Measurements from ENCODE around the gene DMAC1. TPM values are rescaled to one million over a fixed set of nuclear protein-coding genes. Genes with fewer than 3 reads are reported as not detected.

The DMAC1 gene, protein sequence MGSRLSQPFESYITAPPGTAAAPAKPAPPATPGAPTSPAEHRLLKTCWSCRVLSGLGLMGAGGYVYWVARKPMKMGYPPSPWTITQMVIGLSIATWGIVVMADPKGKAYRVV
- polyA plus RNA-seq (ENCODE audit: insufficient read length in 12 of 12), result 10 to 100 TPM in 11 of 12 donors, not detected in 1; 30.3 to 76.7 (median 66.8) TPM
- long read RNA-seq, donor 1, transcript DMAC1-201 (2 exons, 2,755 nt), result major isoform, 114 of 132 reads
- long read RNA-seq, donor 1, partial matches to known transcripts, result 0 of 132 reads
- long read RNA-seq, donor 1, other reads (novel, unspliced or antisense), result 18 of 132 reads
- long read RNA-seq, donor 2, transcript DMAC1-201 (2 exons, 2,755 nt), result major isoform, 146 of 158 reads
- long read RNA-seq, donor 2, partial matches to known transcripts, result 0 of 158 reads
- long read RNA-seq, donor 2, other reads (novel, unspliced or antisense), result 12 of 158 reads
- long read RNA-seq, donor 3, transcript DMAC1-201 (2 exons, 2,755 nt), result major isoform, 56 of 65 reads
- long read RNA-seq, donor 3, partial matches to known transcripts, result 0 of 65 reads
- long read RNA-seq, donor 3, other reads (novel, unspliced or antisense), result 9 of 65 reads
- long read RNA-seq, donor 4, transcript DMAC1-201 (2 exons, 2,755 nt), result major isoform, 51 of 57 reads
- long read RNA-seq, donor 4, partial matches to known transcripts, result 0 of 57 reads
- long read RNA-seq, donor 4, other reads (novel, unspliced or antisense), result 6 of 57 reads
- long read RNA-seq, donor 5, result 0 reads
- long read RNA-seq, donor 6, transcript DMAC1-201 (2 exons, 2,755 nt), result major isoform, 77 of 83 reads
- long read RNA-seq, donor 6, partial matches to known transcripts, result 0 of 83 reads
- long read RNA-seq, donor 6, other reads (novel, unspliced or antisense), result 6 of 83 reads
- long read RNA-seq, donor 7, transcript DMAC1-201 (2 exons, 2,755 nt), result major isoform, 65 of 71 reads
- long read RNA-seq, donor 7, partial matches to known transcripts, result 0 of 71 reads
- long read RNA-seq, donor 7, other reads (novel, unspliced or antisense), result 6 of 71 reads
- long read RNA-seq, donor 8, transcript DMAC1-201 (2 exons, 2,755 nt), result major isoform, 125 of 139 reads
- long read RNA-seq, donor 8, partial matches to known transcripts, result 0 of 139 reads
- long read RNA-seq, donor 8, other reads (novel, unspliced or antisense), result 14 of 139 reads
- long read RNA-seq, donor 9, transcript DMAC1-201 (2 exons, 2,755 nt), result major isoform, 74 of 84 reads
- long read RNA-seq, donor 9, partial matches to known transcripts, result 0 of 84 reads
- long read RNA-seq, donor 9, other reads (novel, unspliced or antisense), result 10 of 84 reads
- long read RNA-seq, donor 10, transcript DMAC1-201 (2 exons, 2,755 nt), result major isoform, 84 of 98 reads
- long read RNA-seq, donor 10, partial matches to known transcripts, result 0 of 98 reads
- long read RNA-seq, donor 10, other reads (novel, unspliced or antisense), result 14 of 98 reads
- long read RNA-seq, donor 11, transcript DMAC1-201 (2 exons, 2,755 nt), result major isoform, 111 of 123 reads
- long read RNA-seq, donor 11, partial matches to known transcripts, result 12 of 123 reads
- long read RNA-seq, donor 11, other reads (novel, unspliced or antisense), result 0 of 123 reads

DNA sequence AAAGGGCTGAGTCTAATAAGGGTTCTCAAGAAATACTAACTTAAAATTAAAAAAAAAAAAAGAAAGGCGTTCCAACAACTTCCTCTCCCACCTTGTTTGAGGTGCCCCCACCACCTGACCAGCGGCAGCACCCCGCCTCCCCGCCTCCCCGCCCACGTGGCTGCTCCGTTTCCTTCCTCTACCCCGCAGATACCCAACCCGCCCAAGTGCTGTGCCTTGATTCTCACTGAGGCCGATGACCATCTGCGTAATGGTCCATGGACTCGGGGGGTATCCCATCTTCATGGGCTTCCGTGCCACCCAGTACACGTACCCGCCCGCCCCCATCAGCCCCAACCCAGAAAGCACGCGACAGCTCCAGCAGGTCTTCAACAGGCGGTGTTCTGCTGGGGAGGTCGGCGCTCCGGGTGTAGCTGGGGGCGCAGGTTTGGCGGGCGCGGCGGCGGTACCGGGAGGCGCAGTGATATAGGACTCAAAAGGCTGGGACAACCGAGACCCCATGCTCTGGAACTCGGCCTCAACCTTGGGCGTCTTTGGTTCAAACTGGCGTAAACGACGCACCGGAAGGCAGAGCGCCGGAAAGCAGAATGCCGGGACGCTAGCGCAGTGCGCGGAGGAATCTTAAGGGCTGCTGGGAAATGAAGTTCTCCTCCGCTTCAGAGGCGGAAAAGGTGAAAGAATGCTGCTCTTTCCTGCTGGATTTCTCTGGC is at the start of gene DMAC1:
Gene DMAC1 (minus strand): TSS at position 545 of the 710 bp plus-strand sequence. CDS start 44 bp downstream, at position 501.
- DNase-seq, result peak; percentile 88

GRCh38 chr9:7849362-7849761 is 49.8 kb upstream of the DMAC1 start:
- DNase-seq, result no peak

DNA sequence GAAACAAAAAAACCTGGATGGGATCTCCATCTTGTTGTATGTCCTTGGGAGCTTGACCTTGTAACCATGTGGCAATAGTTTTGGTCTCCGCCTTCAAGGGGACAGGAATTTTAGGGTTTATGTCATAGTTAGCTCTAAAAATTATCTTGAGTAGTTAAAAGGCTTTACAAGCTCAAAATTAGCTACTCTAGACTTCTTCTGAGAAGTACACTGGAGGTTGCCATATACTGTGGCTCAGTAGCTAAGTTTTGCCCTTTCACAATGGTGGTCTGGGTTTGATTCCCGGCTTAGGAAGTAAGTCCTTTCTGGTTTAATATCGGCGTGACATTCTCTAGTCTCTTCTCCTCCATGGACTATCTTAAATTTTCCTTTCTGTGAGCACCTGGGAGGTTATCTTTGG is 48.9 kb upstream of the DMAC1 start:
- DNase-seq, result no peak

- peak; percentile 9 for DNase-seq
Measured at GRCh38 chr9:7844242-7844641, 44.7 kb upstream of the DMAC1 start.

DNA sequence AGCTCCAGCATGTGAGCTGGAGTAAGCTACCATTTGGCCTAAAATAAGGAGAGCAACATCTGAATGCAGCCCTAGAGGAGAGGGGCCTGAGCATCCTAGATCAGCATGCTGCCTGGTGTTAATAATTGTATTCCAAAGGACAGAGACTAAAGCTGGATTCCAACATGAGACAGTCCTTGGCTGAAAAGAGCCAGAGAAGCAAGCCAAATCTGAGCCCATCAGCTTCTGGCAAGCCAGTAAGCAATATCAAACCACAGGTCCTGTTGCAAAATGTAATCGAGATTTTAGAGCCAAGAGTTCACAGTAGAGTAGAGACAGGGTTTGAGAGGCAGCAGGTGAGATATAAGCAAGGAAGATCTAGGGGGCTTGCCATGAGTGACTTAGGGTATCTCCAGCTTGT is 42.3 kb upstream of the DMAC1 start:
- DNase-seq, result no peak

DNA sequence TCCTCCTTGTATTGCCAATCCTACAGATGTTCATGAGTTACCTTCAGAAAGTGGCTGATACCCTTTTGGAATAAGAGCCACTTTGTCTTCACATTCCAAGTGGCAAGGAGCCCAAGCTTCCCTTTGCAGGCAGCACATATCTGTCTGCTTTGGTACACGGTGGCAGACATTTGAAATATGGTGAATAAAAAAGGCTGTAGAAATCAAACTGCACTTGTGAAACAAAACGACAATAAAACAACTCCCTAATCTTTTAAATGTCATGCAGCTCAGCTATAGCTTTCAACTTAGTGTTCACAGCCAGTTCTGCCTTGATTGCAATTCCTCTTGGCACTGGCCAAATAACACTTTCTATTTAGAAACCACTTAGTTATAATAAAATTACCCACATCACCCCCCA is 35.0 kb upstream of the DMAC1 start:
- no peak for DNase-seq

GRCh38 chr9:7828334-7828733 is 28.8 kb upstream of the DMAC1 start:
- no peak for DNase-seq

DNA sequence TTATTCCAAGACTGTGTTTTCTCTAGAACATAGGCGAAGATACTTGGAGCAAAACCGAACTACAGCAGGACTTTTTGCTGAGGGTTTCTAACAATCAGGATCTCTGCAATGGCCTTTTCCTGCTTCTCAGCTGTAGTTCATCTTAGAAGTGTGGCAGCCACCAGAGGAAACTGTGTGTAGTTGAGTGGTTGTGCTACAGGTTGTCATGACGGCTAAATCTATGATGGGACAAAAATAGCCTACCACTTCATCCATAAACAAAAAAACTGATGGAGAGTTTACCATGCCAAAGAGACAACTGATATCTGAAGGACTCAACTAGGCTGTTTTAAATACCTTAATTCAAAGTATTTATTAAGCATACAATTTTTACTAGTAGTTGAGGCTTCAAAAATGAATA is 28.2 kb upstream of the DMAC1 start:
- no peak for DNase-seq

DNA sequence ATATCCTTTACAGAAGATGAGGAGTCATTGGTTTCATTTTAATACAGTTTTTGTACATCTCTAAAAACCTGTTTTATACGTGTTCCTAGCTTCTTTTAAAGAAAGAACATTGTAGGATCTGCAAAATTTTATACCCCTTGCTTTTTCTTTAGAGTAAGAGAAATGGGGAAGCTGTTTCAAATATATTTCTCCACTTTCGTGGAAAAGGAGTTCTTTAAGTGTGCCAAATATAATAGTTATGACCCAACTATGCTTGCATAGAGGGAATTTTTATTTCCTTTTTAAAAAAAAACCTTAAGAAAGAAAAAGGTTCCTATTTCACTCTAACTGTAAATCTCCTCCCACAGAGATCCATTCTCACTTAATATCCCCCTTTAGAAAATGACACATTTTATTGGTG is 27.5 kb upstream of the DMAC1 start:
- DNase-seq, result no peak

DNA sequence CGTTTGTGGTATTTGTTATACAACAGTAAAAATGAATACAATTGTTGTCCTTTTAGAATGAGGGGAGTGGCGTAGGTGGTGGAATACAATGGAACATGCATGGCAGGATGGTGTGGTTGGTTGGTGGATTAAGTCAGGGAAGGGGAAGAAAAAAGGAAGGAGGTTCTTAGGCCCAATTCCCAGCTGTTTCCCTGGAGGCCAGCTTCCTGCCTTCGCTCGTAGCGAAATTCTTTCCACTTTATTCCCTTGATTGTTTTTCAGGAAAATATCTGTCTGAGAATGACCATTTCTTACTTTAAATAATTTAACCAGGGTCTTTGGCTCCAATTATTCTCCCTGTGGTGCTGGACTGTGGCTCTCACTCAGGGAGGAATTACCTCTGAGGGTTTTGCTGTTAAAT is 24.1 kb upstream of the DMAC1 start:
- DNase-seq, result peak; percentile 31

- no peak for DNase-seq
Measured at GRCh38 chr9:7819984-7820383, 20.4 kb upstream of the DMAC1 start.

DNA sequence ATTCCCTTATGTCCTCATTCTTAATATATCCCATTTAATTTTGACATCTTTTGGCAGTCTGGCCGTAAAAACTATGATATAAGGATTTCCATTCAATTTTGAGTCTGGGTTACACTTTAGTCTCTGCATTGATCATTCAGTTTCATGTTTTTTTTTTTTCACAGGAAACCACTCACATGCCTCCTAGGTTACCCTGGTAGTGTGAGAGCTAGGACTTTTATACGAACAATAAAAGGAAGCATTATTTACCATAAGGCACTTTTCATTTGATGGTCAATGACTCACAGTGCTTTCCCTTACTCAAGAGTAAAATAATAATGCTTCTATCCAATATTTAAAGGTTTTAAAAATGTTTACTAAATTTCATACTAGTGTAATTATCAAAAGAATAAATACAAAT is 16.4 kb upstream of the DMAC1 start:
- no peak for DNase-seq

- no peak for DNase-seq
Measured at GRCh38 chr9:7813030-7813429, 13.5 kb upstream of the DMAC1 start.

DNA sequence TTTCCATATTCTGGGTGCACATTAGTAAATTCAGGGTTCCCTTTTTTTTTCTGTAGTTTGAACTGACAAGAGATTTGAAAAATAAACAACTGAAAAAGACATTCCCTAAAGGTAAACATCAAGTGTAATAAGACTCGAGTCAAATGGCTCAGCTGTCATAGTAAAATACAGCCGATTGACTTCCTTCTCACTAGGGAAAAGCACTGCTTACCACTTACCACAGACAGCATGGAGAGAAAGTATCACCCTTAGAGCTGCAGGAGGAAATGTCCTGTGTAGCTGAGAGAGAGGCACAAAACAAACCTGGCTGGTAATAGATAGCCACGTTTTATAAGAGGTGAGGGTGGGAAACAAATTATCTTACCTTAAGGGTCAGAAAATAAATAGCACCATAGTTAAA is 12.1 kb upstream of the DMAC1 start:
- no peak for DNase-seq

DNA sequence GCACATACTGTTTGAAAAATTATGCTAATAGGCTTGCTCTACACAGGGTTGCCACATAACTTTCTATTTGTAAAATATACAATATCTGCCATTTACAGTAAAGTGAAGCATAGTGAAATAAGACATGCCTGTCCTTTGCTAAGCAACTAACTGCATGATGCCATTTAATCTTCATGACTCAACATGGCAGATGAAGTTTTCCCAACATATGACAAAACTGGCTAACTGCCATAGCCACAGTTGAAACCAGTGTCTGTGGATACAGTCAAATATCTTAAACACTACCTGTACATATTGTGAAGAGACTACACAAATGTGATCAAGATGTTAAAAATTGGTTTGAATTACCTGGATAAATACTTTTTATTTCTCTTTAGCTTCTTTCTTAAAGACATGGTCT is 3.1 kb upstream of the DMAC1 start:
- no peak for DNase-seq

DNA sequence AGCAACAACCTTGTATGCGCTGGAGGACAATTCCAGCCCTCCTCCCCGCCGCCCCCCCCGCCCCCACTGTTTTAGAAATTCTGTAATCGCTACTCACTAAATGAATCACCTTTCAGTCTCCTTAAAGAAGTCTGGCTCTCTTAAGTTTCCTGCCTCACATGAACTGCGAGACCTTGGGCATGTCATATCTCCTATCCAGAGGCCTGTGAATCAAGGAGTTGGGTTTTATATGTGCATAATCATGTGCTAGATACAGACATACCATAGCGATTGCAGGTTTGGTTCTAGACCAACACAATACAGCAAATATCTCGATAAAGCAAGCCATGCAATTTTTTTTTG is 337 bp upstream of the DMAC1 start:
- DNase-seq, result no peak

- DNase-seq, result no peak
Measured at GRCh38 chr9:7794196-7794595, 5.4 kb downstream of the DMAC1 start.

DNA sequence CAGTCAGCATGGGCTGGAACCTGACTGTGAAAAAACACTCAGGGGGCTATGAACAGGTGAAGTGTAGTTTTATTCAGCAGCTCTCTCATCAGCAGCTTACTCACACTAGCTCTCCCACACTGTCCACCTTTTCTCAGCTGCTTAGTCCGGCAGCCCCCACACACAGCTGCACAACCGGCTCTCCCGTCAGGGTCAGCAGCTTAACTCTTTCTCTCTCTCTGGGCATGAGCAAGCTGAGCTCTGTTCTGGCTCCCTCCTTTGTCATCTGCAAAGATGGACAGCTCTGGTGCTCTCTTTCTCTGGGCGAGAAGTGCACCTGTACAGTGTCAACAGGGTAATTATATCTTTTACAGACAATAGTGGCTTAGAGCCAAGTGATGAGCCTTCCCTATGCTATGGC is 8.2 kb downstream of the DMAC1 start:
- no peak for DNase-seq

DNA sequence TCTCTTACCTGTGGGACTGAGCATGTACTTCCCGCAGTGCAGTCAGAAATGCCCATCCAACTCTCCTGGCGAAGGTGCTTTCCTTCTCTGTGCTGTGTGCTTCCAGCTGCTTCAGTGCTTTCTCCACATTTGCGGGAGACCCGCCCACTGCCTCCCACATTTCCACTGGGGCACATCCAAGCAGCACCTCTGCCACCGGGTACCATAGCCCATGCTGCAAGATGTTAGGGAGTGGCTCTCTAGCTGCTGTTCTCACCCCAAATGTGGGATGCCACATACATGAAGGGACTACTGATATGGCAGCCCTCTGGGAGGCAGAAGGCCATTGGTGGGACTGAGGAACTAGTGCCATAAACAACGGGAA is 8.8 kb downstream of the DMAC1 start:
- DNase-seq, result no peak

DNA sequence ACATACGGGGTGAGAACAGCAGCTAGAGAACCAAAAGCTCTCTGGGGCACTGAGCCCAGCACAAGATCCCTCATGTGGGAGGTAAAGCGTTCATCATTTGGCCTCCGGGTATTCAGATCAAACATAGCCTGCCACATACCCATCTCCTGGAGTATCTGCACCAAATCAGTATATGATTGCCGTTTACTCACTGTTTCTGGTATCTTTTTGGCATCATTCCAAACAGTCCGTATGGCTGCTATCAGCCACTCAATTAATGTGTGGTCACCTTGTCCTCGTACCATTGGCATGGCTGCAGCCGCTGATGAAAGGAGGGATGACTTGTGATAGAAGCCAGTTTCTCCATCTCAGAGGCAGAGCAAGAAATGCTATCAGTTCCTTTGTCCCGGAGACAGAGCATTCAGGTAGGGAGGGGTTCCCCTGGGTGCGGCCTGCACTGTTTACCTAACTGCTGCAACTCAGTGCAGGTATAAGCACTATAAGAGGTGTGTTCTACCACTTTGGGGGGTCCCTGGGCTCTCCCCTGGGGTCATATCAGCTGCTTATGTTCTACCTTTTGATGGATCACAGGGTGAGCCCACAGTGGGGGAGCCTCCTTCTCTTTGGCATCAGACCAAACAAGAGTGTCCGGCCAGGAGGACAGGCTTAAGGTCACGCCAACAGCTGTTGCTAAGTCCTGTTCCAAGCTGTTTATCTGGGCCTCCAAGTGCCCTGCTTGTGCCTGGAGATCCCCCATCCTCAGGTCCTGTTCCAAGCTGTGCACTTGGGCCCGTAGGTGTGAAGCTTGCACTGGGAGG is 9.4 kb downstream of the DMAC1 start:
- DNase-seq, result no peak
